ENCODE measurements around the gene MICAL2.

The MICAL2 gene

GRCh38 chr11:12196308-12196707 is 85.9 kb downstream of the MICAL2 start:
- H3K4me1 Mint-ChIP-seq (ENCODE audit: low read depth) = peaks cover 46% of the 10 kb centered on the region
- intact Hi-C loops (cut with micrococcal nuclease) = no loop called here
- H3K27me3 Mint-ChIP-seq = no peaks in the 10 kb centered on the region
- H3K9me3 Mint-ChIP-seq = no peaks in the 10 kb centered on the region
- H3K4me3 Mint-ChIP-seq = no peak overlapping the region
- peaks cover 30% of the 10 kb centered on the region for H3K36me3 Mint-ChIP-seq (ENCODE audit: low read depth)
- no peak overlapping the region for H3K27ac Mint-ChIP-seq

- H3K4me3 Mint-ChIP-seq = no peak overlapping the region
- intact Hi-C loops (cut with micrococcal nuclease) = no loop called here
- no peaks in the 10 kb centered on the region for H3K27me3 Mint-ChIP-seq
- H3K4me1 Mint-ChIP-seq (ENCODE audit: low read depth) = peaks cover 48% of the 10 kb centered on the region
- H3K36me3 Mint-ChIP-seq (ENCODE audit: low read depth) = peaks cover 30% of the 10 kb centered on the region
- no peaks in the 10 kb centered on the region for H3K9me3 Mint-ChIP-seq
- H3K27ac Mint-ChIP-seq = no peak overlapping the region
Observed at GRCh38 chr11:12196872-12197271, 86.5 kb downstream of the MICAL2 start.

GRCh38 chr11:12198251-12199222 is 88.1 kb downstream of the MICAL2 start:
- no peaks in the 10 kb centered on the region for H3K27me3 Mint-ChIP-seq
- peaks cover 45% of the 10 kb centered on the region for H3K36me3 Mint-ChIP-seq (ENCODE audit: low read depth)
- intact Hi-C loops (cut with micrococcal nuclease) = no loop called here
- no peak overlapping the region for H3K27ac Mint-ChIP-seq
- peaks cover 44% of the 10 kb centered on the region for H3K4me1 Mint-ChIP-seq (ENCODE audit: low read depth)
- H3K9me3 Mint-ChIP-seq = no peaks in the 10 kb centered on the region
- no peak overlapping the region for H3K4me3 Mint-ChIP-seq

DNA sequence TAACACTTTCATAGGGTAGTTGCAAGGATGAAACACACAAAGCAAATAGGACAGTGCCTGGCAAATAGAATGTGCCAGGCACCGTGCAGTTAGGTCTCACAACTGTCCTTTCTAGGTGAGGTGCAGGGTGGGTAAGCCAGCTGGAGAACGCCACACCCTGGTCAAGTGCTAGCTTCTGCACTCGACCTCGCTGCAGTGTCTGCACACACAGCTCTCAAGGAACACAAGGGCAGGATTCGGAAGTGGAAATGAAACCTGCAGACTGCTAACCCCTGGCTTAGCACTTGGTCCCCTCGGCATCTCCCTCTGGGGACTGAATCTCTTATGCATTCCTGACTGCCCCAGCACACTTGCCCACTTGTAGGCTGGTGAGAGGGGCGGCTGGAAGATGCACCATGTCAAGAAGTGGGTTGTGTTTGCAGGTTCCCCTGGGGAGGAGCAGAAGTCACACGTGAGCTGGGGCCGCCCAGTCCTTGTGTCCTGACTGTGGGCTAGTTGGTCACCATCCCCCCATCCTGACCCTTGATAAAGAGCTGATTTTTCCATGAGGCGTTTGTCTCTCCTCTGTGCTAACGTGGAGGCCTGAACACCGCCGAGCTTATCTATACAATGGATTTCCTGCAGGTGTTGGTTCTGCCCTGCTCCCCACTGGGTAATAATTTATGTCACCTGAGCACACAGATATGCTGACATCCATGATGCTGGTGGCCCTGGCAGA is 89.0 kb downstream of the MICAL2 start:
- Mint-ChIP-seq H3K9me3 (no peaks in the 10 kb centered on the region), H3K4me3 (no peak overlapping the region), H3K27ac (peak overlapping the region; percentile 30), H3K36me3 (ENCODE audit: low read depth) (peaks cover 54% of the 10 kb centered on the region), H3K4me1 (ENCODE audit: low read depth) (peaks cover 46% of the 10 kb centered on the region), H3K27me3 (no peaks in the 10 kb centered on the region)
- intact Hi-C loops (cut with micrococcal nuclease) = no loop called here

- peaks cover 64% of the 10 kb centered on the region for H3K36me3 Mint-ChIP-seq (ENCODE audit: low read depth)
- H3K4me1 Mint-ChIP-seq (ENCODE audit: low read depth) = peaks cover 52% of the 10 kb centered on the region
- no peaks in the 10 kb centered on the region for H3K27me3 Mint-ChIP-seq
- no peak overlapping the region for H3K4me3 Mint-ChIP-seq
- no peaks in the 10 kb centered on the region for H3K9me3 Mint-ChIP-seq
- peak overlapping the region; percentile 30 for H3K27ac Mint-ChIP-seq
- intact Hi-C loops (cut with micrococcal nuclease) = no loop called here
Observed at GRCh38 chr11:12200279-12200990, 90.0 kb downstream of the MICAL2 start.

- Mint-ChIP-seq H3K27me3 (no peaks in the 10 kb centered on the region), H3K36me3 (ENCODE audit: low read depth) (peaks cover 64% of the 10 kb centered on the region), H3K4me3 (no peak overlapping the region), H3K27ac (no peak overlapping the region), H3K4me1 (ENCODE audit: low read depth) (peaks cover 55% of the 10 kb centered on the region), H3K9me3 (no peaks in the 10 kb centered on the region)
- intact Hi-C loops (cut with micrococcal nuclease) = no loop called here
Observed at GRCh38 chr11:12200991-12201985, 90.9 kb downstream of the MICAL2 start.

GRCh38 chr11:12202661-12203310 is 92.4 kb downstream of the MICAL2 start:
- Mint-ChIP-seq H3K4me1 (ENCODE audit: low read depth) (peaks cover 64% of the 10 kb centered on the region), H3K36me3 (ENCODE audit: low read depth) (peaks cover 66% of the 10 kb centered on the region), H3K9me3 (no peaks in the 10 kb centered on the region), H3K27ac (no peak overlapping the region), H3K4me3 (no peak overlapping the region), H3K27me3 (no peaks in the 10 kb centered on the region)
- intact Hi-C loops (cut with micrococcal nuclease) = no loop called here

DNA sequence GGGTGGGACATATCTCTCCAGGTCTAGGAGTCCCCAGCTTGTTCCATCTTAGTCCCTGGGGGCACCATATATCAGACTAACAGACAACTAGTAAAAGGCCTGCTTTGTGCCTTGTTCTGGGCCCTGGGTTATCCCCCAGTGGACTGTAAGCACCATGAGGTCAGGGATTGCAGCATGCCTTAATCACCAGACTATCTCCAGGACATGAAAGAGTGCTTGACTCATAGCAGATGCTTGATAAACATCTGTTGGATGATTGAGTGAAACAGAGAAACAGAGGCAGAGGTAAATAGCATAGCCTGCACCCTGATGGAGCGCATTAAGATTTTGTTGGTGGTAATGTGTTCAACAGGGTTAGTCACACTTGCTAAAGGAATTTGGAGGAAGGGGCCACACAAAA is 94.1 kb downstream of the MICAL2 start:
- peaks cover 50% of the 10 kb centered on the region for H3K4me1 Mint-ChIP-seq (ENCODE audit: low read depth)
- H3K27ac Mint-ChIP-seq = no peak overlapping the region
- intact Hi-C loops (cut with micrococcal nuclease) = no loop called here
- peaks cover 72% of the 10 kb centered on the region for H3K36me3 Mint-ChIP-seq (ENCODE audit: low read depth)
- no peaks in the 10 kb centered on the region for H3K9me3 Mint-ChIP-seq
- H3K4me3 Mint-ChIP-seq = no peak overlapping the region
- no peaks in the 10 kb centered on the region for H3K27me3 Mint-ChIP-seq

- Mint-ChIP-seq H3K27ac (no peak overlapping the region), H3K4me1 (ENCODE audit: low read depth) (peaks cover 42% of the 10 kb centered on the region), H3K36me3 (ENCODE audit: low read depth) (peaks cover 81% of the 10 kb centered on the region), H3K9me3 (no peaks in the 10 kb centered on the region), H3K4me3 (no peak overlapping the region), H3K27me3 (no peaks in the 10 kb centered on the region)
- intact Hi-C loops (cut with micrococcal nuclease) = no loop called here
Observed at GRCh38 chr11:12205330-12205729, 94.9 kb downstream of the MICAL2 start.

DNA sequence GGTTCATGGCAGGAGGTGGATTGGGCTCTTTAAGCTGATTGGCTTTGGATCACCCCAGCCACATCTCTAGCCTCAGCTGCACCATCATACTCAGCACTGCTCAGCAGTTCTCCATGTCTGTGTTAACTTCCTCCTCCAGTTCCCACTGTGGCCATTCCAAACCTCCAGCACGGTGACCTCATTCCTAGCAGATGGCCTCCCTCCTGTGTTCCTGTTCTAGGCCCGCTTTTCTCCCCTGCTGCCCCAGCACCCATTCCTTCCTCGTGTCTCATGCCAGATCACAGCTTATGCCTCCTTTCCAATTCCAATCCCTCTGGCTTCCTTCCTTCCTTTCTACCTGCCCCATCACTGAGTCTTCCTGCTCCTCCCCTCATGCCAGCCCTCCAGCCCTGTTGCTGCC is 96.1 kb downstream of the MICAL2 start:
- no peak overlapping the region for H3K4me3 Mint-ChIP-seq
- intact Hi-C loops (cut with micrococcal nuclease) = no loop called here
- no peaks in the 10 kb centered on the region for H3K27me3 Mint-ChIP-seq
- H3K36me3 Mint-ChIP-seq (ENCODE audit: low read depth) = peaks cover 93% of the 10 kb centered on the region
- H3K27ac Mint-ChIP-seq = peak overlapping the region; percentile 3
- peaks cover 32% of the 10 kb centered on the region for H3K4me1 Mint-ChIP-seq (ENCODE audit: low read depth)
- H3K9me3 Mint-ChIP-seq = no peaks in the 10 kb centered on the region

GRCh38 chr11:12207384-12208150 is 97.2 kb downstream of the MICAL2 start:
- H3K4me3 Mint-ChIP-seq = no peak overlapping the region
- H3K4me1 Mint-ChIP-seq (ENCODE audit: low read depth) = peaks cover 26% of the 10 kb centered on the region
- intact Hi-C loops (cut with micrococcal nuclease) = no loop called here
- no peak overlapping the region for H3K27ac Mint-ChIP-seq
- H3K9me3 Mint-ChIP-seq = no peaks in the 10 kb centered on the region
- peaks cover 96% of the 10 kb centered on the region for H3K36me3 Mint-ChIP-seq (ENCODE audit: low read depth)
- no peaks in the 10 kb centered on the region for H3K27me3 Mint-ChIP-seq

GRCh38 chr11:12209096-12209495 is 98.7 kb downstream of the MICAL2 start:
- intact Hi-C loops (cut with micrococcal nuclease) = no loop called here
- no peak overlapping the region for H3K4me3 Mint-ChIP-seq
- H3K27ac Mint-ChIP-seq = no peak overlapping the region
- no peaks in the 10 kb centered on the region for H3K9me3 Mint-ChIP-seq
- H3K27me3 Mint-ChIP-seq = no peaks in the 10 kb centered on the region
- peaks cover 26% of the 10 kb centered on the region for H3K4me1 Mint-ChIP-seq (ENCODE audit: low read depth)
- H3K36me3 Mint-ChIP-seq (ENCODE audit: low read depth) = peaks cover 98% of the 10 kb centered on the region
